ENCODE data around the gene ID3.
"Not testable (repeated sequence)": the region's sequence is repeated elsewhere in the genome, so short reads cannot be mapped to it uniquely, and the experiment has no call there.

ID3 gene

DNA sequence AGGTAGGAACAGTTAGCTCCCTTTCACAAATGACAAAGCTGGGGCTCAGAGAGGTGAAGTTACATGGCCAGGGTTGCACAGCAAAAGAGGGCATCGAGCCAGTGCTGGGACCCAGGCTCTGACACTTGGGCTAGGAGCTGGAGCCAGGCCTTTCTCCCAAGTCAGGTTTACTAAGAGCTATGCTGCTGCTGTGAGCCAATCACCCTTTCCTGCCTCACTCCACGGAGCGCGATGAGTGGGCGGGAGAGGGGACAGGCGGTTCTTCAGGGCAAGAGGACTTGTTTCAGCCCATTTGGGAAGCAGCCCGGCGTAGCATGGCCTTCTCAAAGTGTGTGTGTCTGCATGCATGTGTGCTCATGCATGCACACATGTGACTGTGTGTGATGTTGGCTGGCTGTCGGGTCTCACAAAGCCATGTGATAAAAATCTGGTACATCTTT lies 10.6 kb downstream of the ID3 start:
- no peak for DNase-seq (ENCODE audit: low spot score)

DNA sequence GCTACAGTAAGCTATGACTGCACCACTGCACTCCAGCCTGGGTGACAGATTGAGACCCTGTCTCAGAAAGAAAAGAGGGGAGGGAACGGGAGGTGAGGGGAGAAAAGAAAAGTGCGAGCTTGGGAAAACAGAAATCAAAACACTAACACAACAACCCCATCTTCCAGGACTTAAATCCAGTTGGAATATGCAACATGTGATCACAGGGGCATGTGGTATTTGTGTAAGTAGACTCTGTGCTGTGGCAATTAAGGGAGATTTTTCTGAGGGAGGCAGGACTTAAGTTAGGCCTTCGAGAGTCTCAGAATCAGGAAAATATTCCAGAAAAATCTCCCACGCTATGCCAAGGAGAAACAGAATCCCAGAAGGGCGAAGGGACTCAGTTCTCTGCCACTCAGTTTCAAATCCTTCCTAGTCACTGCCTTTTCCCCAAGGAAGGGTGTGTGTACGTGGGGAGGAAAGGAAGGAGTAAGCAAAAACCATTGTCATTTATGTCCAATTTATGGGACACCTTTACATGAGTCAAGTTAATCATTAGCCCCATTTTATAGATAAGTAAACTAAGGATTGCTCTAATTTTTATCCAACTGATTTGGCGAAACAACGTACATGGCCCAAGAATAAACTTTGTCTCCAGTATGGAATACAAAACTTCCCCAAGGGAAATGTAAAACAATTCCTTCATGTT lies 12.3 kb downstream of the ID3 start:
- DNase-seq (ENCODE audit: low spot score) = no peak

DNA sequence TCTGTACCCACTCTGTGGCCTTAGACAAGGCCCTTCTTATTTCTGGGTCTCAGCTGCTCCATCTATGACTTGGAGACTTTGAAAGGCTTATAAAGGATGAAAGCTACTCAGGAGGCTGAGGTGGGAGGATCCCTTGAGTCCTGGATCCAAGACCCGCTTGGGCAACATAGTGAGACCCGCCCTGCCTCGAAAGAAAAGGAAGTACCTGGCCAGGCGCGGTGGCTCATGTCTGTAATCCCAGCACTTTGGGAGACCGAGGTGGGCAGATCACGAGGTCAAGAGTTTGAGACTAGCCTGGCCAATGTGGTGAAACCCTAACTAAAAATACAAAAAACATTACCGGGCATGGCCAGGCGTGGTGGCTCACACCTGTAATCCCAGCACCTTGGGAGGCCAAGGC lies 13.4 kb downstream of the ID3 start:
- no peak for DNase-seq (ENCODE audit: low spot score)

DNA sequence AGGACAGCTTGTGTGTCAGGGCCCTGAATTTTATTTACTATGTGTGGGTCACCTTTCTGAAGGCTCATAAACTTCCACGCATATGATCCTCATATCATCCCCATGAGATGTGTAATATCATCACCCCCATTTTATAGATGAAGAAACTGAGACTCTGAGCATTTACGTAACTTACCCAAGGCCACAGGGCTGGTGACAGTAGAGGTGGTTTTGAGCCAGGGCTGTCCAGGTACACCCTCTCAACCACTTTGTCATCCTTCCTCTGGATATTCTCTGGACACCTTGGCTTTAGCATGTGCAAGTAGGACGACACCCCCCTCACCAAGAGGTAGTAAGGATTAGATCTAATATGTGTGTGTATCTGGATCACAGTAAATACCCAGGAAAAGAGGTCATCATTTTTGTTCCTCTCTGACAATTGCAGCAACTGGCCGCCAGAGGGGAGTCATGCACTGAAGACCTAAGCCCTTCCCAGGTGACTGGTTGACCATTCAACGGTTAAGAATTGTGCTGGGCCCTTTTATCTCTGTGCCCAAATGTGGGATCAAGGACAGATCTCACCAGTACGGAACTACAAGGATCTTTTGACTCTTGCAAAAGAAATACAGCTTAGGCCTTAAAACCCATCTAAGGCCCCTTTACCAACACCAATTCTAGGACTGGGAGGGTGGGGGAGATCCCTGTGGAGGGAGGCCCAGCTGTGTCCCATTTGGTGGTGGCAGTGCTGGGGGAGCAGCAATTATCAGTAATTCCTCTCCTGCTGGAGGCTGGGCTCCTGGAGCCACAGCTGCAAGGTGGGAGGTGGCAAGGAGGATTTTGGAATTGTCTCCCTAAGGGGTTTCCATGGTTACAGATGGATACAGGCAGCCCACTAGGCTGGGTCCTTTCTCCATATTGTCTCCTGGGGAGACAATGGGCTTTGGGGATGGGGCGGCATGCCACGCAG lies 14.6 kb downstream of the ID3 start:
- peak; percentile 85 for DNase-seq (ENCODE audit: low spot score)

DNA sequence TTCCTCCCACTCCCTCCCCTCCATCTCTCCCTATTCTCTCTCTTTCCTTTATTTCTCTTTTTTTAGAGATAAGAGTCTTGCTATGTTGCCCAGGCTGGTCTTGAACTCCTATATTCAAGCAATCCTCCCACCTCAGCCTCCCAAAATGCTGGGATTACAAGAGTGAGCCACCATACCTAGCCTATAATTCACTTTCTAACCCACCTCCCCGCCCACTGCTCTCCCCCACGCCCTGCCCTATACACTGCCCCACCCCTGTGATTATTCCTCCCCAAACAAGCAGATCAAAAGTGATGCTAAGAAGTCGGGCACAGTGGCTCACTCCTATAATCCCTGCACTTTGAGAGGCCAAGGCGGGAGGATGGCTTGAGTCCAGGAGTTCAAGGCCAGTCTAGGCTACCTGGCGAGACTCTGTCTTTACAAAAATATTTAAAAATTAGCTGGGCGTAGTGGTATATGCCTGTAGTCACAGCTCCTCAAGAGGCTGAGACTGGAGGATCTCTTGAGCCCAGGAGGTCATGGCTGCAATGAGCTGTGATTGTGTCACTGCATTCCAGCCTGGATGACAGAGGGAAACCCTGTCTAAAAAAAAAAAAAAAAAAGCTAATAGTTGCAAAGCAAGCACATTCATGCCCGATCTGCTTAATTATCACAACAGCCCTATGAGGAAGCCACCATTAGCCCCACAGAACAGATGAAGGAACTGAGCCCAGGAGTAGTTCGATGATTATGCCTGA lies 15.4 kb downstream of the ID3 start:
- no peak for DNase-seq (ENCODE audit: low spot score)

DNA sequence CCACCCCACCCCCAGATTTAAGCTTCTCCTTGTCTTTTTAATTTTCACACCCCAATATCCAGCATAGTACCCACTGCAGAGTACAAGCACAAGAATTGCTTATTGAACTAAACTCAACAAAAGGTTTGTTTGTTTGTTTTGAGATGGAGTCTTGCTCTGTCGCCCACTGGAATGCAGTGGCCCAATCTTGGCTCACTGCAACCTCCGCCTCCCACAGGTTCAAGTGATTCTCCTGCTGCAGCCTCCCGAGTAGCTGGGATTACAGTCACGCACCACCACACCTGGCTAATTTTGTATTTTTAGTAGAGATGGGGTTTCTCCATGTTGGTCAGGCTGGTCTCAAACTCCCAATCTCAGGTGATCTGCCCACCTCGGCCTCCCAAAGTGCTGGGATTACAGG lies 16.4 kb downstream of the ID3 start:
- DNase-seq (ENCODE audit: low spot score) = not testable (repeated sequence)

DNA sequence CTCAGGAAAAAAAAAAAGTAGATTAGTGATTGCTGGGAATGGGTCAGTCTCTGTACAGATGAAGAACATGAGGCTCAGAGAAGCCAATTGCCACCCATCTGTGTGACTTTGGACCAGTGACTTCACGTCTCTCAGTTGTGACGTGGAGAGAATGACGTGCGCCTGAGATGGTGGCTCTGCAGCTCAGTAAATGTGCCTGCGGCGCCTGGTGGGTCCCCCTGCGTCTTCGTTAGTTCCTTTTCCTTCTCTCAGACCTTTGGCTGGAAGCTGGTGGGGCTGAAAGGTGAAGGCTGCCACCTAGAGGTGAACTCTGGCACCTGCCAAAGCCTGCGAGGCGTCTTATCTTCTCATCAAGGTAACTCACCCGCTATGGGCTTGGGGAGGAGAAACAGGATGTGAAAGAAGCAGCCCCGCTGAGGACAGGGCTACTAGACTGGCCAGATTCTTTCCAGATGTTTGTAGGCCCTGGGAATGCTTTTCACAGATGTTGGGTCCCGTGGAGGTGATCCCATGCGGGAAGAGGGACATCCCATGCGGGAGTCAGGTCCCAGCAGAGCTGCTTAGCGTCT lies 19.5 kb downstream of the ID3 start:
- DNase-seq (ENCODE audit: low spot score) = peak; percentile 90

DNA sequence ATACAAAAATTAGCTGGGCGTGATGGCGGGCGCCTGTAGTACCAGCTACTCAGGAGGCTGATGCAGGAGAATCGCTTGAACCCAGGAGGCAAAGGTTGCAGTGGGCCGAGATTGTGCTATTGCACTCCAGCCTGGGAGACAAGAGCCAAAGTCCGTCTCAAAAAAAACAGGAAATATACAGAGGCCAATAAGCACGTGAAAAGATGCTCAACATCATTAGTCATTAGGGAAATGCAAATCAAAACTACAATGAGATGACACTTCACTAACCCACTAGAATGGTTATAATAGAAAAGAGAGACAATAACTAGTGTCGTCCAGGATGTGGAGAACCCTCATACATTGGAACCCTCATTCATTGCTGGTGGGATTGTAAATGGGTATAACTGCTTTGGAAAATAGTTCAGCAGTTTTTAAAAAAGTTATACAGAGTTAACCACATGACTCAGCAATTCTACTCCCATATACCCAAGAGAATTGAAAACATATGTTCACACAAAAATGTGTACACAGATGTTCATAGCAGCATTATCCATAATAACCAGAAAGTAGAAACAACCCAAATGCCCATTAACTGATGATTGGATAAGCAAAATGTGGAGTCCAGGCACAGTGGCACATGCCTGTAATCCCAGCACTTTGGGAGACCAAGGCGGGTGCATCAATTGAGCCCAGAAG lies 21.9 kb downstream of the ID3 start:
- no peak for DNase-seq (ENCODE audit: low spot score)

DNA sequence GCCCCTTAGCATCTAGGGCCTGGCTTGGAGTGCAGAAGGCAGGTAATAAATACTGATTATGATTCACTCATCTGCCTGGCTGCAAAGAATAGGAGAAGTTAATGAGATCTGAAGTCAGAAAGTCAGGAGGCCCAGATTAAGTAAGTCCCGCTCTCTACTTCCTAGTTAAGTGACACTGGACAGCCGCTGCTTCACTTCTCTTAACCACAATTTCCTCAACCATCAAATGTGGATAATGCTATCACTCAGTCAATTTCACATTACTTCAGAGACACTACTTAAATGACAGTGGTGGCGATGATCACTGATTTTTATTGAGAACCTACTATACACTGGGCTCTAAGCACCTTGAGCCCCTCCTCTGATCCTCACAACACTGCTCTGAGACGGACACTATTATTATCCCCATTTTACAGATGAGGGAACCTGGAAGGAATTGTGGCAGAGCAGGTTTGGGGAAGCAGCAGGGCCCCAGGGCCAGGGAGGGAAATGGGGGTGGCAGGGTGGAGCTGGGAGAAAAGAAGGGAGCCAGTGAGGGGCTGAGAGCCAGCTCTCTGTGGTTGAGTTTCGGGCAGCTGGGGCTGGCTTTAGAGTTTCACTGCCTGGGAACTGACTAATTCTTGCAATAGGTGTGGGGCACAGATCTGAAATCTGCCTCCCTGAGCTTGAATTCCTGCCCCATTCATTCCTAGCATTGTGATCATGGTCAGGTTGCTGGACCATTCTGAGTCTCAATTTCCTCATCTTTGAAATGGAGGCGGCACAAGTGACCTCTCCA lies 25.9 kb downstream of the ID3 start:
- DNase-seq (ENCODE audit: low spot score) = peak; percentile 51

DNA sequence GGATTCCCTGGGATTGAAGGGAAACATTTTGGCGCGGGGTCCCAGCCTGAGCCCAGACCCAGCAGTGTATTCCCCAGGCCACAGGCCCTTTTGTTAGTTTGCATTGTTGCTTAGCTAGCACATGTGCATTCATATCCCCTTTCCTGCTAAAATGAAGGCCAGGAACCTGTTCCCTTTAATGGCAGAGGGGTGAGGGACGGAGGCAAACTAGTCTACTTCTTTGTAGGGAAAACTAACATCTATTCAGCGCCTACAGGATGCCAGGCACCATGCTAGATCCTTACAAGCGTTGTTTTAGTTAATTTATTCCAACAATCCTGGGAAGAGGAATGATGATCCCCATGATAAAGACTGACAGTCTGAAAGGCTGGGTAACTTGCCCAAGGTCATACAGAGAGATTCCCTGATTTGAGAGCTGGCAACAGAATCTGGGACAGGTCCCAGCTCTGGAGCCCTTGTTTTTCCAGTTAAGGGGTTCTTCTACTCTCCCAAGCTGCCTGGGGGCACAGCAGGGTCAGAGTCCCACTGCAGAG lies 27.7 kb downstream of the ID3 start:
- DNase-seq (ENCODE audit: low spot score) = no peak

DNA sequence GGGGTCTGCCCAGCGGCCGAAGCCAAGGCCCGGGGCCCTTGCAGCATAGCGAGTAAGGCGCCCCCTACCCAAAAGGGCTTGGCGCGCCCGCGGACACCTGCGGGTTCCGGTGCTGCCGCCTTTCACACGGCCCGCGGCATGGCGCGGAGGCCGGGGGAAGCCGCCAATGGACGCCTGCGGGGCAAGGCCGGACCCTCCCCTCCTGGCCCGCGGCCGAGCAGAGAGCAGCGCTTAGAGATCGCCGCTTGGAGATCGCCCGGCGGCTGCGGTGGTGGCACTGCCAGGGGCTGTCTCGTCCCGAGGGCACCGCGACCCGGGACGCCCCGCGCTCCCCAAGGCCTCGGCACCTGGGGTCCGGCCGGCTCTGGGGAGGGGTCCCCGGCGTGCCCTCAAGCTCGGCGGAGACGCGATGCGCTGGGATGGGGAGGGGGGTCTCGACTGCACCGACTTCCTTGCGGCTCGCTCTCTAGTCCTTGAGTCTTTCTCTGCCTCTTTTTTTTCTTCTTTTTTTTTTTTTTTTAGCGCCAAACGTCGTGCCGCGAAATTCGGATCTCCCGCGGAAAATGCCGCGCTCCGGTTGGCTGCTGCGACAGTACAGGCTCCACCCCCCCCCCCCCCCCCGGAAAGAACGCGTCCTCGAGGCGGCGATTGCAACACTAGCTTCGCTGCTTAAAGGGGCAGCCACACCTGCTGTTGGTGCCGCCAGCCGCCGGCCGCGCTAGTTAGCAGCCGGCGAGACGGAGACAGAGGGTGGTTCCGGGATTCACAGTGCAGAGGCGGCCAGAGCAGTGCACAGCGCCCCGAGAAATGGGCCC lies 28.3 kb downstream of the ID3 start, which contains the start of gene E2F2:
TSS of gene E2F2 (minus strand) at position 487 of the 815 bp plus-strand sequence. CDS start at position 47, 440 bp downstream.
- DNase-seq (ENCODE audit: low spot score) = peak; percentile 90

DNA sequence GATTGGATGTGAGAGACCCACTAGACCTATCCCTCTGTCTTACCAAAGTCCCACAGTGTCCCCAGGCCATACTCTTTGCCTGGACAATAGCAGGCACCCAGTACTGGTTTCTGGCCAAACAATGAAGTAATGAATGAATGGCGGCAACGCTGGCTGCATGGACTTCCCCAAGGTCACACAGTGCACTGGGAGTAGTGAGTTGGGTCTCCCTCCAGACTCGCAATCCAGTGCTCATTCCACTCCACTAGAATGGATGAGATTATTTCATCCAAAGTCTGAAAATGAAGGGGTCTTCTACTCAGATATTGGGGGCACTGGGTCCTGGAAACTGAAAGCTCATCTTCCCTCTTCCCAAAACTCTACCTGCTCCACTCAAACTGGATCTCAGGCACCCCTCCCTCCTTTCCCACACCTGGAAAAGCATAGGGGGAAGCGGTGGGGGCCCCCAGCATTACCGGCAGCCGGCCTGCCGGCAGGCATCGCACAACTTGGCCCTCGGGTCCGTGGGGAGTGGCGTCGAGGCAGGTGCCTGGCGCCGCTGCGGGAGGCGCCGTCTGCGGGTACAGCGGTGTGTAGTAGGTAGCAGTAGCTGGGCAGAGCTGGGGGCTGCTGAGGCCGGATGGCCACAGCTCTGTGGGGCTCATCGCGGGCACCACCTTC lies 29.1 kb downstream of the ID3 start:
- DNase-seq (ENCODE audit: low spot score) = no peak

DNA sequence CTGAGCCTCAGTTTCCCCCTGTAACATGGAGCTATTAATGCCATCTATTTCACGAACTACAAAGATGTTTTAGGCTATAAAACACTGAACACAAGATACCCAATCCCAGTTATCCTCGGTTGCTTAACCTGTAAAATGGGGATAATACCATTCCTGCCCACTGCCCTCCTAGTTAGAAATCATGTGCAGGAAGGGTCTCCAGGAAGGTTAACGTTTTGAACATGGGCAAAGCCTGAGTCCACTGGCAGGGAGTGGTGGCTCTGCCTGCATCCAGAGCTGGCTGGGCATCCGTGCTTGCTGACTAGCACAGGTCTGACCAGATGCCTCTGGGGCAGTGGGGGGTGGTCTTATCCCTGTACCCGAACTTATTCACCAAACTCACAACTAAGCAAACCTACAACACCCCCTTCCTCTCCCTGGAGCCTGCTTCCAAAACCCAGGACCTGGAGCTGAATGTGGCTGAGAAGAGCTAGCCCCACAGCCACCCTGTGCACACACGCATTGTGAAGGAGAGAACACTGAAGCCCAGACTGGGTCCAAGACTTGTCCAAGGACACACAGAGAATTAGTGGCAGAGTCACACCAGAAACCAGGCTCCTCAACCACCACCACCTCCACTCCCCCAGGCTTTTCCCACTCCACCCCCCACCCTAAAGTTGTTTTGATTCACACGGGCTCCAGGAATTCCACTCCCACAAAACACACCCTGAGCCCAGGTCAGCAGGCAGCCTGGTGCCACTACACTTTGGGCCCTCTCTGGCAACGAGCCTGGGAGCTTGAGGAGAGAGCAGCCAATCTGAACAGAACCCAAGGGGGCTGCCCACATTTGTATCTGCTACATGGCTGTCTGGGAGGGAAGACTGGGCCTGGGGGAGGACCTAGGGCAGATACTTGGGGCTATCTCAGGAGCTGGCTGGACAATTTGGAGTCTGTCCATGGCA lies 29.9 kb downstream of the ID3 start:
- DNase-seq (ENCODE audit: low spot score) = no peak

DNA sequence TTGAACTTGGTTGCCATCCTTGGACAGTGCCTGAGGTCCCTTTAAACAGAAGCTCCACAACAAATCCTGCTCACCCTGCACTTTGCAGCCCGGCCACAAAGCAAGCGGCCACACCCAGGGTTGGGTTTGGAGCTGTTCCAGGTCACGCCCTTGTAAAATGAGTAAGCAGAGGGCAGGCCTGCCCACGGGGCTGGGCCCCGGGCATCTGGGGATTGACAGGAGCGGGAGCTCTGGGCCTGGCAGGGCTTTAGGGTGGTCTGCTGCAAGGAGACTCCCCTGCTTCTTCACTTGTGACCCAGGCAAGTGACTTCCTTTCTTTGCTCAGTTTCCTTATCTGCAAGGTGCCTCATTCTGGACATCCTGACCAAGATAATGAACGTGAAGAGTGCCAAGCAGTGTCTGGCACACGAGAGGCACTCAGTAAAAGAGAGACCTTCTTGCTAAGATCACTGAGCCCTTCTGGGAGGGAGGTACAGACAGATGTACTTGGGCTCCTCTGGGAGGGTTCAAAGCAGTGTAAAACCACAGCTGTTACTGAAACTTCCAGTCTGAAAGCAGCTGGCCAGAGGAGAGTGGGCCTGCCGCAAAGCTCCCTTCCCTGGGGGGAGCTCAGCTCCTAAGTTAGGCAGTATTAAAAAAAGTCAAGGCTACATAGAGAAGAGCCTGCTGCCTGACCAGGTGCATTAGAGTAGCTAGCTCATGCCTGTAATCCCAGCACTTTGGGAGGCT lies 30.9 kb downstream of the ID3 start:
- no peak for DNase-seq (ENCODE audit: low spot score)

DNA sequence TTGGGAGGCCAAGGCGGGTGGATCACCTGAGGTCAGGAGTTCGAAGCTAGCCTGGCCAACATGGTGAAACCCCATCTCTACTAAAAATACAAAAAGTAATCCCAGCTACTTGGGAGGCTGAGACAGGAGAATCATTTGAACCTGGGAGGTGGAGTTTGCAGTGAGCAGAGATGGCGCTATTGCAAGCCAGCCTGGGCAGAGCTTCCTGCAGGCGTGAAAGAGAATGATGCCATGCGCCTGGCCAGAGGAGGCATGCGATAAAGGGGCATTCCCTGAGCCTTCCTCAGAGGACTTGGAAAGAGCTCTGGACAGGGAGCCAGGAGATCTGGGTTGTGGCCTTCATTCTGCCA lies 31.4 kb downstream of the ID3 start:
- no peak for DNase-seq (ENCODE audit: low spot score)

DNA sequence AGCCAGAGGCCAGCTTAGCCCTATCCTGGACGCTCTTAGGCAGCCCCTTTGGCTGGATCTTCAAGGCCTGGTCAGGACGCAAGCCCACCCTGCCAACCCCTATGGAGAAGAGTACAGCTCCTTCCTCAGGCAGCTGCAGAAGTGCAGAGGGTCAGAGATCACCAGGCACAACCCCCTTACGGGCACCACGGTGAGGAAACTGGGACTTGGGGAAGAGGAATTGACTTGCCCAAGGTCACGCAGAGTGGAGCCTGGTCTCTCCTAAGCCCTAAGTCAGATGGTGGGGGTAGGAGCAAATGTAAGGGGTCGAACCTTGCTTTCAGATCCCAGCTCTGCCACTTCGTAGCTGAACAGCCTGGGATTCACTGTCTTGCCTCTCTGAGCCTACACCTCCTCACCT lies 31.9 kb downstream of the ID3 start:
- no peak for DNase-seq (ENCODE audit: low spot score)

DNA sequence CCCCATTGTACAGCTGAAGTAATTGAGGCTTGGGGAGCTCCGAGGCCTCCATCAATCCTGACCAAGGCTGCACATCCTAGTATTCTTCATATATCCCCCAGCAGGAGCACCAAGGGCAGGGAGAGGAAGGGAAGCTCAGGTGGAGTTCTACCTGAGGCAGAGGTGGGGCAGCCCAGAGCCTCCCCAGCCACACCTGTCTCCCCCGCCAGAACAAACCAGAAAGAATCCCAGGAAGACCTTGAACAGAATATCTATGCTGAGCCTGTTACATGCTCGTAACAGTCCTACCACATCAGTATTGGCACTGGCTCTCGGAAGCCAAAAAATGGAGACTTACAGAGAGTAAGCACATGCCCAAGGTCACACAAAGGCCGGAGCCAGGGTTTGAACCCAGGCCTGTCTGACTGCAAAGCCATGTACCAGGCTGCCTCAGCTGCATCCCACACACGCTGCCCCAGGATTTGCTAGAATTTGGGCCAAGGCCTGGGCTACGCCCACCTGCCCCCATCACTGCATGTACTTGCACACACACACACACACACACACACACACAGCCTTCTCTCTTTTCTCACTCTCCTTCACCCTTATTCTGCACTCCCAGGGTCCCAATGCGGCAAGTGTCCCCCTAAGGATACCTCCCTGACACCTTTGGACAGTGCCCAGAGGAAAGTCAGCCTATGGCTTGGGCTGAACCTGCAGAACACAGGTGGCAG lies 32.8 kb downstream of the ID3 start:
- DNase-seq (ENCODE audit: low spot score) = no peak

Measured in Ammon's horn (tissue), 1 donor.